Endothelial cell of umbilical vein (primary cell): Measurements from ENCODE around the gene OSBPL5. TPM values are rescaled to one million over a fixed set of nuclear protein-coding genes. Genes with fewer than 3 reads are reported as not detected.

Experiments
- BruUV-seq: library from RNA; stranded (reverse); fragments of 400-500 nt; replicated peaks from 2 replicates; lab custom pipeline; 2021; lab: Mats Ljungman, UMichigan
- CTCF ChIA-PET: fragments of 300-600, 350-600 bp; sonication (Branson Sonifier 250); formaldehyde crosslinking; loops from one replicate; lab custom pipeline; 2021; ENCODE audit warnings: antibody characterized with exemption, inconsistent platforms; lab: Charles Lee
- POLR2A ChIA-PET: fragments of 300-600, 350-600 bp; sonication (Branson Sonifier 250); formaldehyde crosslinking; loops from one replicate; lab custom pipeline; 2021; ENCODE audit warnings: antibody characterized with exemption, inconsistent platforms; lab: Charles Lee
- DNase-seq: peaks from one replicate; pipeline ENCODE4 v3.0.0-alpha.2; 2011; ENCODE audit warnings: low read depth, low spot score
- FAIRE-seq: peaks from 2 replicates; lab custom pipeline; 2011; peaks lifted over from hg19 to GRCh38; lab: Jason Lieb, UNC
- H2AFZ ChIP-seq: 2 replicates; pipeline ENCODE4 v1.6.0; 2012; ENCODE audit warnings: low read depth, low read length, control low read depth, inconsistent platforms
- H3K27ac ChIP-seq: 2 replicates; pipeline ENCODE4 v1.5.1; 2011; ENCODE audit warnings: low read depth, mild to moderate bottlenecking, control low read depth, low read length, moderate library complexity; ENCODE audit not compliant: insufficient read depth
- H3K27me3 ChIP-seq, 2 experiments: 2 replicates each; pipeline versions ENCODE4 v1.6.0 to v1.6.1; 2011; ENCODE audit warnings: low read length in 2 of 2, mixed read lengths in 1 of 2; ENCODE audit not compliant: control insufficient read depth in 2 of 2, insufficient read depth in 2 of 2
- H3K36me3 ChIP-seq, 2 experiments: 2 replicates in 1 of 2; 3 replicates in 1 of 2; pipeline ENCODE4 v1.5.1; 2011; ENCODE audit warnings: low read length in 2 of 2, mild to moderate bottlenecking in 1 of 2, moderate library complexity in 1 of 2; ENCODE audit not compliant: control insufficient read depth in 2 of 2, insufficient read depth in 2 of 2; ENCODE audit errors: extremely low read depth in 1 of 2
- H3K4me1 ChIP-seq: 3 replicates; pipeline ENCODE4 v1.5.1; 2011; ENCODE audit warnings: mild to moderate bottlenecking, low read length; ENCODE audit not compliant: control insufficient read depth, insufficient read depth; ENCODE audit errors: extremely low read depth
- H3K4me2 ChIP-seq: 2 replicates; pipeline ENCODE4 v1.6.1; 2011; ENCODE audit warnings: low read length, control low read depth, mixed read lengths; ENCODE audit not compliant: insufficient read depth
- H3K4me3 ChIP-seq, 3 experiments: fragments of 200-600 bp in 1 of 3; sonication (generic), shearing (Covaris generic) in 1 of 3; replicated peaks in 1 of 3; 2 replicates each; pipeline ENCODE4 v1.5.1; 2011 to 2016; ENCODE audit warnings: control low read depth in 3 of 3, low read length in 3 of 3, mild to moderate bottlenecking in 2 of 3, inconsistent platforms in 1 of 3, low read depth in 1 of 3, moderate library complexity in 1 of 3; ENCODE audit not compliant: insufficient read depth in 1 of 3
- H3K79me2 ChIP-seq: 2 replicates; pipeline ENCODE4 v1.6.0; 2012; ENCODE audit warnings: low read length, inconsistent platforms; ENCODE audit not compliant: control insufficient read depth, insufficient read depth
- H3K9ac ChIP-seq: replicated peaks from 2 replicates; pipeline ENCODE3; 2011; ENCODE audit warnings: low read length, control low read depth; ENCODE audit not compliant: insufficient read depth; ENCODE audit errors: extremely low read depth
- H3K9me1 ChIP-seq: replicated peaks from 3 replicates; pipeline ENCODE4 v1.6.0; 2011; ENCODE audit warnings: mild to moderate bottlenecking, low read length; ENCODE audit not compliant: control insufficient read depth, insufficient read depth; ENCODE audit errors: extremely low read depth
- H3K9me3 ChIP-seq: replicated peaks from 2 replicates; pipeline ENCODE4 v1.5.1; 2012; ENCODE audit warnings: low read length, inconsistent platforms; ENCODE audit not compliant: control insufficient read depth, insufficient read depth
- H4K20me1 ChIP-seq: replicated peaks from 2 replicates; pipeline ENCODE3; 2011; ENCODE audit warnings: mild to moderate bottlenecking, low read length; ENCODE audit not compliant: control insufficient read depth, insufficient read depth; ENCODE audit errors: extremely low read depth
- EZH2 ChIP-seq: IDR thresholded peaks from 2 replicates; pipeline ENCODE4 v1.6.1; 2012; ENCODE audit warnings: borderline replicate concordance, low read depth, mild to moderate bottlenecking, moderate library complexity, low read length, inconsistent platforms; ENCODE audit not compliant: severe bottlenecking
- FOS ChIP-seq: IDR thresholded peaks from 2 replicates; pipeline ENCODE4 v1.6.1; 2011; ENCODE audit warnings: mild to moderate bottlenecking, low read length, moderate library complexity, borderline replicate concordance; ENCODE audit not compliant: insufficient read depth
- GATA2 ChIP-seq: IDR thresholded peaks from 2 replicates; pipeline ENCODE4 v1.7.0; 2011; ENCODE audit warnings: low read depth, mild to moderate bottlenecking, moderate library complexity, mixed read lengths, low read length; ENCODE audit not compliant: insufficient read length, insufficient read depth
- JUN ChIP-seq: IDR thresholded peaks from 2 replicates; pipeline ENCODE4 v1.6.1; 2011; ENCODE audit warnings: borderline replicate concordance, low read depth; ENCODE audit not compliant: insufficient read length, insufficient read depth
- MYC ChIP-seq: IDR thresholded peaks from one replicate; pipeline ENCODE4 v1.6.1; 2011; ENCODE audit warnings: mild to moderate bottlenecking, low read depth, low read length
- POLR2A ChIP-seq: IDR thresholded peaks from 2 replicates; pipeline ENCODE4 v1.6.1; 2012; ENCODE audit warnings: low read depth, mild to moderate bottlenecking, control low read depth, low read length
- POLR2AphosphoS5 ChIP-seq: IDR thresholded peaks from 2 replicates; pipeline ENCODE4 v1.6.1; 2012; ENCODE audit warnings: low read depth, mild to moderate bottlenecking, control low read depth, low read length, moderate library complexity; ENCODE audit not compliant: insufficient read depth
- dilution Hi-C: fragments of 300-500 bp; cut with MboI; formaldehyde crosslinking; loops from one replicate; pipeline ENCODE4 v1.15.0; 2019; ENCODE audit warnings: low sequenced_read_pairs; ENCODE audit not compliant: extremely low pct_ligation_motif_present
- intact Hi-C: fragments of 100-400 bp; cut with micrococcal nuclease; formaldehyde crosslinking; loops from one replicate; pipeline ENCODE4 v1.10.0; 2022
- polyA plus RNA-seq, 4 experiments: library from polyadenylated mRNA; depleted of rRNA in 3 of 4; stranded (reverse) in 3 of 4; unstranded in 1 of 4; fragments of >200 nt; gene quantifications; 2 replicates each; pipeline versions ENCODE4 v1.2.1 to v1.2.3, GENCODE V29; 2011 to 2012; ENCODE audit warnings: missing spikeins in 1 of 4
- total RNA-seq: library from RNA; stranded (reverse); gene quantifications from 2 replicates; pipeline ENCODE4 v1.2.3, GENCODE V29; 2021
- TF ChIP-seq, protein P1 (sequence below), 2 donors: IDR thresholded peaks; 1 replicate in 1 of 2; 2 replicates in 1 of 2; pipeline ENCODE4 v1.5.1; 2011; ENCODE audit warnings: low read length in 2 of 2, mild to moderate bottlenecking in 2 of 2, moderate library complexity in 2 of 2, control low read depth in 1 of 2, inconsistent platforms in 1 of 2, low read depth in 1 of 2; ENCODE audit not compliant: insufficient read depth in 1 of 2; ENCODE audit errors: extremely low read depth in 1 of 2
- TF ChIP-seq, protein P2 (sequence below): IDR thresholded peaks from 2 replicates; pipeline ENCODE4 v1.6.1; 2011; ENCODE audit not compliant: insufficient read depth, insufficient read length

OSBPL5 gene
- total and polyA plus RNA-seq, 2 donors (not counting 3 experiments of a cell fraction or from before 2014, with no cell fraction given), result 8.7 to 37.7 TPM

DNA sequence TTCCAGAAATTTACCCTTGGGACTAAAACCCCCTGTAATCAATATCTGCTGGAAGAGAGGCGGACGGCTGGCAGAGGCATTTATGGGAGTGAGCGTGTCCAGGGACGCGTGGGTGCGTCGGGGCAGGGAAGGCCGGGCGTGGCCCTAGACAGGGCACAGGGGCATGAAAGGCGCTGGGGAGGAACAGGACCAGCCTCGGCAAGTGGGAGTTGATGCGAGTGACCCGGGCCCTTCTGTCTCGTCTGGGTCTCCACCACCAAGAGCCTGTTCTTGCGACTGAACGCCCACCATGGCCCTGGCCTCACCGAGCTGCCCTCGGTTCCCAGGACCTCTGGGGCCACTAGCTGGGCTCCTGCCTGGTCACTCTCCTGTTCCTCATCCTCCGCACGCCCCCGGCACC, 17.5 kb downstream of the OSBPL5 start:
- H3K4me1 ChIP-seq, result no peaks in the 10 kb centered on the region
- H3K4me2 ChIP-seq, result no peak overlapping the region
- ChIA-PET CTCF (no interaction called here), POLR2A (no interaction called here)
- H4K20me1 ChIP-seq, result no peaks in the 10 kb centered on the region
- DNase-seq, result no peak
- no peaks in the 10 kb centered on the region for H3K27me3 ChIP-seq
- H3K9me1 ChIP-seq, result no peaks in the 10 kb centered on the region
- BruUV-seq, result no TSS peak
- dilution Hi-C loops (no loop called here), intact Hi-C loops (no loop called here)
- no peaks in the 10 kb centered on the region for H3K9me3 ChIP-seq
- FAIRE-seq, result no peak
- no peak overlapping the region for H3K27ac ChIP-seq
- no peak overlapping the region for H3K9ac ChIP-seq
- peaks cover 2% of the 10 kb centered on the region for H3K79me2 ChIP-seq
- TF ChIP-seq EZH2 (no peak), JUN (no peak), POLR2AphosphoS5 (no peak), GATA2 (no peak), FOS (no peak), MYC (no peak), POLR2A (no peak)
- TF ChIP-seq, protein P1, sequence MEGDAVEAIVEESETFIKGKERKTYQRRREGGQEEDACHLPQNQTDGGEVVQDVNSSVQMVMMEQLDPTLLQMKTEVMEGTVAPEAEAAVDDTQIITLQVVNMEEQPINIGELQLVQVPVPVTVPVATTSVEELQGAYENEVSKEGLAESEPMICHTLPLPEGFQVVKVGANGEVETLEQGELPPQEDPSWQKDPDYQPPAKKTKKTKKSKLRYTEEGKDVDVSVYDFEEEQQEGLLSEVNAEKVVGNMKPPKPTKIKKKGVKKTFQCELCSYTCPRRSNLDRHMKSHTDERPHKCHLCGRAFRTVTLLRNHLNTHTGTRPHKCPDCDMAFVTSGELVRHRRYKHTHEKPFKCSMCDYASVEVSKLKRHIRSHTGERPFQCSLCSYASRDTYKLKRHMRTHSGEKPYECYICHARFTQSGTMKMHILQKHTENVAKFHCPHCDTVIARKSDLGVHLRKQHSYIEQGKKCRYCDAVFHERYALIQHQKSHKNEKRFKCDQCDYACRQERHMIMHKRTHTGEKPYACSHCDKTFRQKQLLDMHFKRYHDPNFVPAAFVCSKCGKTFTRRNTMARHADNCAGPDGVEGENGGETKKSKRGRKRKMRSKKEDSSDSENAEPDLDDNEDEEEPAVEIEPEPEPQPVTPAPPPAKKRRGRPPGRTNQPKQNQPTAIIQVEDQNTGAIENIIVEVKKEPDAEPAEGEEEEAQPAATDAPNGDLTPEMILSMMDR (IDR thresholded peaks at IDR 0.05; ENCODE audit: extremely low read depth in 1 of 2, insufficient read depth in 1 of 2, low read depth in 1 of 2, low read length in 2 of 2), result no peak
- TF ChIP-seq, protein P2, sequence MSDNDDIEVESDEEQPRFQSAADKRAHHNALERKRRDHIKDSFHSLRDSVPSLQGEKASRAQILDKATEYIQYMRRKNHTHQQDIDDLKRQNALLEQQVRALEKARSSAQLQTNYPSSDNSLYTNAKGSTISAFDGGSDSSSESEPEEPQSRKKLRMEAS, result no peak
- H3K4me3 ChIP-seq, result no peak overlapping the region
- H2AFZ ChIP-seq, result no peak overlapping the region
- H3K36me3 ChIP-seq, result no peaks in the 10 kb centered on the region
